GM13977 (cell line): ENCODE data around the gene TMTC4.
"Not testable (repeated sequence)": the region's sequence is repeated elsewhere in the genome, so short reads cannot be mapped to it uniquely, and the experiment has no call there.

Source experiments
- DNase-seq: peaks from one replicate; pipeline ENCODE4 v3.0.0; 2012; ENCODE audit warnings: low spot score
- in situ Hi-C: fragments of 300-500 bp; cut with MboI; formaldehyde crosslinking; loops from one replicate; pipeline ENCODE4 v1.12.0; 2022; ENCODE audit warnings: low sequenced_read_pairs, low pct_unique_long_range_greater_than_20kb, mixed read lengths, inconsistent platforms; ENCODE audit not compliant: unreplicated experiment
- TF ChIP-seq, protein P1 (sequence below): IDR thresholded peaks from 2 replicates; pipeline ENCODE4 v1.5.1; 2012; ENCODE audit warnings: mild to moderate bottlenecking, control low read depth; ENCODE audit not compliant: insufficient read depth; ENCODE audit errors: extremely low read depth, missing control alignments

The TMTC4 gene

DNA sequence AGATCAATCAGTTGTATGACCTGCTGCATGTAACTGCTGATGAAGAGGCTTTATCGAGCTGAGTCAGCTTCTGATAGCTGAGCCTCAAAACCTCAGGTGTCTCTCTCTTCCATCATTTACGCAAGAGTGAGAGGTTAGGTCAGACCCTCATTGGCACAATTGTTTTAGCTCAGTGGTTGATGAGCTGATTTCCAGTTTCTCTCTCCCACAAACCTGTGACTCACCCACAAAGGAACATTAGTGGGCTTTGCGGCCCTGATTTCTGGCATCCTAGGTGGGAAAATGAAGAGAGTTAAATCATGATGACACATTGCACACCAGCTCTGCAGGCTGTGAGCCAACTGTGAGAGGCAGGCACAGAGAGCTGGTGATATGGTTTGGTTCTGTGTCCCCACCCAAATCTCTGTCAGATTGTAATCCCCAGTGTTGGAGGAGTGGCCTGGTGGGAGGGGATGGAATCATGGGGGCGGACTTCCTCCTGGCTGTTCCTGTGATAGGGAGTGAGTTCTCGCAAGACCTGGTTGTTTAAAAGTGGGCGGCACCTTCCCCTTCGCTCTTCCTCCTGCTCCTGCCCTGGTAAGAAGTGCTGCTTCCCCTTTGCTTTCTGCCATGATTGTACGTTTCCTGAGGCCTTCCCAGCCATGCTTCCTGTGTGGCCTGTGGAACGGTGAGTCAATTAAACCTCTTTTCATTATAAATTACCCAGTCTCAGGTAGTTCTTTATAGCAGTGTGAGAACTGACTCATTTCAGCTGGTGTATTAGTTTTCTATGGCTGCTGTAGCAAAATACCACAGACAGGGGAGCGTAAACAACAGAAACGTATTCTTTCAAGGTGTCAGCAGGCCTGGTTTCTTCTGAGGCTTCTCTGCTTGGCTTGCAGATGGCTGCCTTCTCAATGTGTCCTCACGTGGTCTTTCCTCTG lies 33.5 kb upstream of the TMTC4 start:
- in situ Hi-C loops, result no loop called here
- DNase-seq, result no peak
- TF ChIP-seq, protein P1, sequence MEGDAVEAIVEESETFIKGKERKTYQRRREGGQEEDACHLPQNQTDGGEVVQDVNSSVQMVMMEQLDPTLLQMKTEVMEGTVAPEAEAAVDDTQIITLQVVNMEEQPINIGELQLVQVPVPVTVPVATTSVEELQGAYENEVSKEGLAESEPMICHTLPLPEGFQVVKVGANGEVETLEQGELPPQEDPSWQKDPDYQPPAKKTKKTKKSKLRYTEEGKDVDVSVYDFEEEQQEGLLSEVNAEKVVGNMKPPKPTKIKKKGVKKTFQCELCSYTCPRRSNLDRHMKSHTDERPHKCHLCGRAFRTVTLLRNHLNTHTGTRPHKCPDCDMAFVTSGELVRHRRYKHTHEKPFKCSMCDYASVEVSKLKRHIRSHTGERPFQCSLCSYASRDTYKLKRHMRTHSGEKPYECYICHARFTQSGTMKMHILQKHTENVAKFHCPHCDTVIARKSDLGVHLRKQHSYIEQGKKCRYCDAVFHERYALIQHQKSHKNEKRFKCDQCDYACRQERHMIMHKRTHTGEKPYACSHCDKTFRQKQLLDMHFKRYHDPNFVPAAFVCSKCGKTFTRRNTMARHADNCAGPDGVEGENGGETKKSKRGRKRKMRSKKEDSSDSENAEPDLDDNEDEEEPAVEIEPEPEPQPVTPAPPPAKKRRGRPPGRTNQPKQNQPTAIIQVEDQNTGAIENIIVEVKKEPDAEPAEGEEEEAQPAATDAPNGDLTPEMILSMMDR, result no peak

GRCh38 chr13:100698331-100698730 lies 23.7 kb upstream of the TMTC4 start:
- DNase-seq, in situ Hi-C loops: not testable (repeated sequence)

DNA sequence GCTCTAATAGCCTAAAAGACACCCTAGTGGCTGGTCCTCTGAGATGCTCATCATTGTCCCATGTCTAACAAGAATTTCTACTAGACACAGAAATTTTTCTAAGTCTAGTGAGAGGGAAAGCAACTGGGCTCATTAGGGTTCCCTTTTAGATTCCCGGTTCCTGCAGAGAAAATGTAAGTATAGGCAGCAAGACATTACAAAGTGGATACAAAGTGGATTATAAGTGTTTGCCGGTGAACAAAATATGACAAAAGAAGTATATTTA lies 20.8 kb upstream of the TMTC4 start:
- no peak for DNase-seq
- TF ChIP-seq, protein P1, result no peak
- in situ Hi-C loops, result no loop called here

- no peak for DNase-seq
- in situ Hi-C loops, result no loop called here
- TF ChIP-seq, protein P1, result peak; percentile 14
These were observed 20.3 kb upstream of the TMTC4 start for GRCh38 chr13:100694722-100695508.

DNA sequence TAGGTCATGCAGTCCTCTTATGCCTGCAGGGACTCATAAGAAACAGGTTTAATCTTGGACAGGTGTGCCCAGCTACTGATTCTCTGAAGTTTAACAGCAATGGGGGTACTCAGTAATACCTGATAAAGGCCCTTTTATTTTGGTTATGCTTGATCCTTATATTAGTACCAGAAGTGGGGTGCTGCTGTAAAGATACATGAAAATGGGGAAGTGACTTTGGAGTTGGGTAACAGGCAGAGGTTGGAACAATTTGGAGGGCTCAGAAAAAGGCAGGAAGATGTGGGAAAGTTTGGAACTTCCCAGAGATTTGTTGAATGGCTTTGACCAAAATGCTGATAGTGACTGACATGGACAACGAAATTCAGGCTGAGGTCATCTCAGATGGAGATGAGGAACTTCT lies 14.6 kb upstream of the TMTC4 start:
- no peak for DNase-seq
- in situ Hi-C loops, result no loop called here

DNA sequence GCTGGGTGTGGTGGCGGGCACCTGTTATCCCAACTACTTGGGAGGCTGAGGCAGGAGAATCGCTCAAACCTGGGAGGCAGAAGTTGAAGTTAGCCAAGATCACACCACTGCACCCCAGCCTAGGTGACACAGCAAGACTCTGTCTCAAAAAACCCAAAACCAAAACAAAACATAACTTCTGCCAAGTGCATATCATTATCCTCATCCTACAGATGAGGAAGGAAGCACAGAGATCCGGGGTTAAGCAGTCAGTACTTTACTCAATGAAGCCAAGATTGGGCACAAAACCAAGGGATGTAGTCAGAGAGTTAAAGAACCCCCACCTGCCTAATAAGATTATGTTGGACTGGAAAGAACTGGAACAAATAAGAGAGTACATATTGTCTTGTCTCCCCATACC lies 5.5 kb upstream of the TMTC4 start:
- TF ChIP-seq, protein P1, result no peak
- in situ Hi-C loops, result no loop called here
- no peak for DNase-seq

More for the DNA sequence above, 14.6 kb upstream of the TMTC4 start:
- TF ChIP-seq, protein P1, result no peak

DNA sequence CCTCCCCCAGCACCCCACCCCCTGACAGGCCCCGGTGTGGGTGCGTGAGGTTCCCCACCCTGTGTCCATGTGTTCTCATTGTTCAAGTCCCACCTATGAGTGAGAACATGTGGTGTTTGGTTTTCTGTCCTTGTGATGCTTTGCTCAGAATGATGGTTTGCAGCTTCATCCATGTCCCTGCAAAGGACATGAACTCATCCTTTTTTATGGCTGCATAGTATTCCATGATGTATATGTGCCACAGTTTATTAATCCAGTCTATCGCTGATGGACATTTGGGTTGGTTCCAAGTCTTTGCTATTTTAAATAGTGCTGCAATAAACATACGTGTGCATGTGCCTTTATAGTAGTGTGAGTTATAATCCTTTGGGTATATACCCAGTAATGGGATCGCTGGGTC lies 2.5 kb upstream of the TMTC4 start:
- in situ Hi-C loops, result not testable (repeated sequence)

More for the DNA sequence above, 2.5 kb upstream of the TMTC4 start:
- not testable (repeated sequence) for DNase-seq
